Measurements from ENCODE around the gene SFTPA1. TPM values are rescaled to one million over a fixed set of nuclear protein-coding genes. Genes with fewer than 3 reads are reported as not detected.
"Not testable (repeated sequence)": the region's sequence is repeated elsewhere in the genome, so short reads cannot be mapped to it uniquely, and the experiment has no call there.

Gene SFTPA1
- total RNA-seq, 1 experiment from 2014 or later: not detected

GRCh38 chr10:79595510-79595909 is 15.2 kb upstream of the SFTPA1 start:
- H2BK20ac ChIP-seq (ENCODE audit: low read depth, low read length, poor library complexity, severe bottlenecking): no peak overlapping the region
- H2BK5ac ChIP-seq (ENCODE audit: insufficient read length, low read length): no peak overlapping the region
- TF ChIP-seq CTCF (conservative IDR thresholded peaks at IDR 0.05): no peak
- no peak overlapping the region for H3K4ac ChIP-seq (ENCODE audit: low read depth, low read length)
- no peaks in the 10 kb centered on the region for H3K4me1 ChIP-seq (ENCODE audit: insufficient read depth, low read length)
- no peak overlapping the region for H2AK5ac ChIP-seq (ENCODE audit: insufficient read length, low read length)
- peaks cover 19 to 35% (median 29%) of the 10 kb centered on the region in 3 experiments for H3K36me3 Mint-ChIP-seq (ENCODE audit: insufficient read depth in 1 of 3, low read depth in 3 of 3)
- H2BK120ac ChIP-seq (ENCODE audit: low read depth, low read length, poor library complexity, severe bottlenecking): no peak overlapping the region
- no peaks in the 10 kb centered on the region for H3K79me2 ChIP-seq (ENCODE audit: insufficient read depth, low read length)
- no CpG with 5 or more reads among the region's 3 CpGs for whole genome bisulfite sequencing (ENCODE audit: extremely low coverage, insufficient read length, low lambda C conversion rate)
- H3K23ac ChIP-seq (ENCODE audit: insufficient read length, low read depth, low read length): no peak overlapping the region
- H2AFZ ChIP-seq (ENCODE audit: low read length): no peak overlapping the region
- H4K8ac ChIP-seq (replicated peaks; ENCODE audit: insufficient read length, low read depth, low read length): no peak overlapping the region
- peaks cover 12% of the 10 kb centered on the region for H3K27me3 Mint-ChIP-seq (ENCODE audit: low read depth)
- H3K4me1 Mint-ChIP-seq: peaks cover 12% of the 10 kb centered on the region in 2 experiments
- H3K9ac ChIP-seq (ENCODE audit: extremely low read depth, insufficient read length, low read length): no peak overlapping the region
- no peaks in the 10 kb centered on the region for H3K79me1 ChIP-seq (ENCODE audit: insufficient read depth, low read depth, low read length, poor library complexity, severe bottlenecking)
- H4K91ac ChIP-seq (ENCODE audit: insufficient read length, low read depth, low read length): no peak overlapping the region
- H3K56ac ChIP-seq (ENCODE audit: insufficient read length, low read depth, low read length): no peak overlapping the region
- no peaks in the 10 kb centered on the region for H4K20me1 ChIP-seq (ENCODE audit: control insufficient read depth, insufficient read depth, insufficient read length)
- H3K23me2 ChIP-seq (ENCODE audit: insufficient read length, low read depth, low read length, poor library complexity, severe bottlenecking): no peaks in the 10 kb centered on the region
- H3K18ac ChIP-seq (ENCODE audit: insufficient read length, low read depth, low read length): no peak overlapping the region
- no peak overlapping the region for H4K5ac ChIP-seq (ENCODE audit: insufficient read length, low read depth, low read length)
- H3K4me2 ChIP-seq (ENCODE audit: insufficient read depth, insufficient read length, low read length): no peak overlapping the region
- no peak overlapping the region for H2BK15ac ChIP-seq (ENCODE audit: low read depth, low read length)
- H3K27me3 ChIP-seq (ENCODE audit: insufficient read depth, low read length): no peaks in the 10 kb centered on the region
- H3T11ph ChIP-seq (ENCODE audit: low read length): no peak overlapping the region
- no peak overlapping the region for H2BK12ac ChIP-seq (ENCODE audit: insufficient read length, low read depth, low read length)
- peaks cover 6% of the 10 kb centered on the region for H3K9me3 ChIP-seq (ENCODE audit: control insufficient read depth, low read depth, low read length)
- no peak overlapping the region for H3K4me3 Mint-ChIP-seq
- no peak overlapping the region for H3K14ac ChIP-seq (ENCODE audit: insufficient read depth, low read length)
- DNase-seq: no peak
- H3K27ac Mint-ChIP-seq: no peak overlapping the region
- peaks cover 32 to 38% of the 10 kb centered on the region in 2 experiments for H3K9me3 Mint-ChIP-seq
- H3K27ac ChIP-seq (ENCODE audit: insufficient read length, low read depth, low read length): no peak overlapping the region

GRCh38 chr10:79599644-79600043 is 11.1 kb upstream of the SFTPA1 start:
- H2BK5ac ChIP-seq (ENCODE audit: insufficient read length, low read length); H3K4me2 ChIP-seq (ENCODE audit: insufficient read depth, insufficient read length, low read length); H3K79me2 ChIP-seq (ENCODE audit: insufficient read depth, low read length); H3K9me3 ChIP-seq (ENCODE audit: control insufficient read depth, low read depth, low read length); H3K4me1 ChIP-seq (ENCODE audit: insufficient read depth, low read length); H4K5ac ChIP-seq (ENCODE audit: insufficient read length, low read depth, low read length); H3K4me3 Mint-ChIP-seq; H3T11ph ChIP-seq (ENCODE audit: low read length); H3K14ac ChIP-seq (ENCODE audit: insufficient read depth, low read length); H3K18ac ChIP-seq (ENCODE audit: insufficient read length, low read depth, low read length); H3K23me2 ChIP-seq (ENCODE audit: insufficient read length, low read depth, low read length, poor library complexity, severe bottlenecking); H4K20me1 ChIP-seq (ENCODE audit: control insufficient read depth, insufficient read depth, insufficient read length); H2AK5ac ChIP-seq (ENCODE audit: insufficient read length, low read length); H3K27me3 ChIP-seq (ENCODE audit: insufficient read depth, low read length); H2BK15ac ChIP-seq (ENCODE audit: low read depth, low read length); H2BK12ac ChIP-seq (ENCODE audit: insufficient read length, low read depth, low read length); H3K23ac ChIP-seq (ENCODE audit: insufficient read length, low read depth, low read length); H3K27me3 Mint-ChIP-seq (ENCODE audit: low read depth); H4K8ac ChIP-seq (replicated peaks; ENCODE audit: insufficient read length, low read depth, low read length); H2BK120ac ChIP-seq (ENCODE audit: low read depth, low read length, poor library complexity, severe bottlenecking); H3K79me1 ChIP-seq (ENCODE audit: insufficient read depth, low read depth, low read length, poor library complexity, severe bottlenecking); H3K4ac ChIP-seq (ENCODE audit: low read depth, low read length); H4K91ac ChIP-seq (ENCODE audit: insufficient read length, low read depth, low read length); H2AFZ ChIP-seq (ENCODE audit: low read length); H3K56ac ChIP-seq (ENCODE audit: insufficient read length, low read depth, low read length); H2BK20ac ChIP-seq (ENCODE audit: low read depth, low read length, poor library complexity, severe bottlenecking); H3K9ac ChIP-seq (ENCODE audit: extremely low read depth, insufficient read length, low read length); H3K27ac ChIP-seq (ENCODE audit: insufficient read length, low read depth, low read length): not testable (repeated sequence)
- peak overlapping the region; percentile 37 to 85 (median 53); a peak in 5 of 7 replicates for H3K27ac Mint-ChIP-seq
- WGBS (ENCODE audit: extremely low coverage, insufficient read length, low lambda C conversion rate): no CpG with 5 or more reads among the region's 9 CpGs
- peak; percentile 42 for DNase-seq
- H3K9me3 Mint-ChIP-seq: peaks cover 35 to 38% of the 10 kb centered on the region in 2 experiments
- H3K4me1 Mint-ChIP-seq: peaks cover 21% of the 10 kb centered on the region in 2 experiments
- H3K36me3 Mint-ChIP-seq (ENCODE audit: insufficient read depth in 1 of 3, low read depth in 3 of 3): peaks cover 21 to 35% (median 29%) of the 10 kb centered on the region in 3 experiments
